ENCODE measurements around the gene CD160. TPM values are rescaled to one million over a fixed set of nuclear protein-coding genes. Genes with fewer than 3 reads are reported as not detected.
A peak's percentile ranks its signal among the peaks of the same experiment; 100 is the strongest.

Gene CD160
- total and polyA plus RNA-seq, 7 donors, result 0.31 to 0.60 TPM; not detected in 5

- WGBS, 2 donors, result 24 to 63% methylated on average over 1 of the region's 1 CpG
- peak overlapping the region; percentile 52 to 84 (median 76) for H3K27ac ChIP-seq
- no peaks in the 10 kb centered on the region for H3K27me3 ChIP-seq
- peaks cover 0 to 46% (median 25%) of the 10 kb centered on the region in 4 donors for H3K4me1 ChIP-seq
- intact Hi-C loops (cut with DNase I), result loop anchor here (10.0 kb wide), 1 partner anchor 59 kb away; the partner anchor contains the start of gene NUDT17
- TF ChIP-seq POLR2A (IDR thresholded peaks at IDR 0.05) (no peak), CTCF (IDR thresholded peaks at IDR 0.05) (no peak), POLR2AphosphoS5 (IDR thresholded peaks at IDR 0.05) (no peak), EP300 (IDR thresholded peaks at IDR 0.05) (no peak)
- peaks cover 0 to 8% (median 2%) of the 10 kb centered on the region in 4 donors for H3K36me3 ChIP-seq
- no peak overlapping the region for H3K4me3 ChIP-seq
- DNase-seq, result no peak
- no peaks in the 10 kb centered on the region for H3K9me3 ChIP-seq
Measured at GRCh38 chr1:145785547-145785946, 66.2 kb downstream of the CD160 start.

- intact Hi-C loops (cut with DNase I), result loop anchor here (10.0 kb wide), 1 partner anchor 59 kb away; the partner anchor contains the start of gene NUDT17
- Histone ChIP-seq H3K9me3 (no peaks in the 10 kb centered on the region), H3K4me1 (peaks cover 0 to 40% (median 22%) of the 10 kb centered on the region in 4 donors), H3K4me3 (no peak overlapping the region), H3K36me3 (peaks cover 0 to 8% (median 2%) of the 10 kb centered on the region in 4 donors), H3K27me3 (no peaks in the 10 kb centered on the region), H3K27ac (peak overlapping the region in 3 of 4 donors; percentile 70 to 84 (median 81))
- DNase-seq, result no peak
- WGBS, 2 donors, result 0 to 16% methylated on average over 1 of the region's 1 CpG
- TF ChIP-seq EP300 (IDR thresholded peaks at IDR 0.05), result no peak
- TF ChIP-seq POLR2AphosphoS5 (IDR thresholded peaks at IDR 0.05), result no peak
- no peak for TF ChIP-seq POLR2A (IDR thresholded peaks at IDR 0.05)
- TF ChIP-seq CTCF (IDR thresholded peaks at IDR 0.05), result no peak
Measured at GRCh38 chr1:145786271-145786670, 67.0 kb downstream of the CD160 start.

GRCh38 chr1:145788580-145788979 lies 69.3 kb downstream of the CD160 start:
- 98% methylated on average over 3 of the region's 3 CpGs for WGBS, 2 donors
- H3K4me3 ChIP-seq, result no peak overlapping the region
- peaks cover 0 to 23% (median 6%) of the 10 kb centered on the region in 4 donors for H3K4me1 ChIP-seq
- H3K36me3 ChIP-seq, result peaks cover 0 to 13% (median 2%) of the 10 kb centered on the region in 4 donors
- no peaks in the 10 kb centered on the region for H3K27me3 ChIP-seq
- H3K9me3 ChIP-seq, result no peaks in the 10 kb centered on the region
- intact Hi-C loops (cut with DNase I), result loop anchor here (10.0 kb wide), 1 partner anchor 56 kb away; the partner anchor contains the start of gene NUDT17
- H3K27ac ChIP-seq, result no peak overlapping the region
- TF ChIP-seq POLR2AphosphoS5 (IDR thresholded peaks at IDR 0.05) (no peak), EP300 (IDR thresholded peaks at IDR 0.05) (no peak), POLR2A (IDR thresholded peaks at IDR 0.05) (no peak), CTCF (IDR thresholded peaks at IDR 0.05) (no peak)
- no peak for DNase-seq

Other genes with a start within 250 kb of the CD160 start
- gene GPR89A, start 111.5 kb upstream of the CD160 start, total RNA-seq, result 10 to 100 TPM; 16.3 to 51.2 (median 24.3) TPM
- 10 to 100 TPM in 1 of 3 donors, 1 to 10 TPM in 2; 3.6 to 11.0 (median 4.2) TPM for gene GPR89A, start 111.5 kb upstream of the CD160 start, polyA plus RNA-seq
- gene PDZK1, start 12.1 kb upstream of the CD160 start, total RNA-seq, result not detected
- 1 to 10 TPM in 2 of 3 donors, under 1 TPM in 1; 0.51 to 9.7 (median 9.0) TPM for gene PDZK1, start 12.1 kb upstream of the CD160 start, polyA plus RNA-seq
- 10 to 100 TPM; 16.6 to 41.8 (median 23.1) TPM for gene RNF115, start 104.6 kb downstream of the CD160 start, total RNA-seq
- 1 to 10 TPM; 3.0 to 4.7 (median 3.0) TPM for gene RNF115, start 104.6 kb downstream of the CD160 start, polyA plus RNA-seq
- 10 to 100 TPM; 18.3 to 37.7 (median 26.9) TPM for gene POLR3C, start 104.7 kb downstream of the CD160 start, total RNA-seq
- 10 to 100 TPM in 2 of 3 donors, 1 to 10 TPM in 1; 9.0 to 16.1 (median 12.6) TPM for gene POLR3C, start 104.7 kb downstream of the CD160 start, polyA plus RNA-seq
- 1 to 10 TPM; 1.6 to 9.1 (median 2.8) TPM for gene NUDT17, start 126.1 kb downstream of the CD160 start, total RNA-seq
- 1 to 10 TPM in 2 of 3 donors, not detected in 1; 1.2 to 2.0 TPM for gene NUDT17, start 126.1 kb downstream of the CD160 start, polyA plus RNA-seq
- 10 to 100 TPM; 17.5 to 37.9 (median 21.7) TPM for gene PIAS3, start 139.6 kb downstream of the CD160 start, total RNA-seq
- 10 to 100 TPM in 1 of 3 donors, 1 to 10 TPM in 2; 5.4 to 13.8 (median 5.5) TPM for gene PIAS3, start 139.6 kb downstream of the CD160 start, polyA plus RNA-seq
- gene ANKRD35, start 166.4 kb downstream of the CD160 start, total RNA-seq, result 10 to 100 TPM in 1 of 4 donors, 1 to 10 TPM in 3; 5.2 to 13.8 (median 8.3) TPM
- 1 to 10 TPM in 2 of 3 donors, under 1 TPM in 1; 0.46 to 2.1 (median 1.8) TPM for gene ANKRD35, start 166.4 kb downstream of the CD160 start, polyA plus RNA-seq
- 1 to 10 TPM; 2.5 to 7.4 (median 3.0) TPM for gene ITGA10, start 190.6 kb downstream of the CD160 start, total RNA-seq
- 1 to 10 TPM in 1 of 3 donors, under 1 TPM in 1, not detected in 1; 0.23 to 1.1 TPM for gene ITGA10, start 190.6 kb downstream of the CD160 start, polyA plus RNA-seq
- gene PEX11B, start 199.2 kb downstream of the CD160 start, total RNA-seq, result 10 to 100 TPM; 20.2 to 22.5 (median 20.6) TPM
- 10 to 100 TPM; 28.6 to 41.8 (median 33.6) TPM for gene PEX11B, start 199.2 kb downstream of the CD160 start, polyA plus RNA-seq
- 100 to 1,000 TPM in 1 of 4 donors, 10 to 100 TPM in 3; 77.8 to 102 (median 96.8) TPM for gene RBM8A, start 208.0 kb downstream of the CD160 start, total RNA-seq
- 100 to 1,000 TPM in 2 of 3 donors, 10 to 100 TPM in 1; 87.1 to 138 (median 101) TPM for gene RBM8A, start 208.0 kb downstream of the CD160 start, polyA plus RNA-seq
- 10 to 100 TPM; 26.9 to 42.5 (median 36.0) TPM for gene LIX1L, start 238.5 kb downstream of the CD160 start, total RNA-seq
- 1 to 10 TPM; 1.4 to 8.7 (median 3.0) TPM for gene LIX1L, start 238.5 kb downstream of the CD160 start, polyA plus RNA-seq
- 1 to 10 TPM in 2 of 4 donors, under 1 TPM in 2; 0.33 to 1.9 (median 1.0) TPM for gene ANKRD34A, start 245.1 kb downstream of the CD160 start, total RNA-seq
- gene ANKRD34A, start 245.1 kb downstream of the CD160 start, polyA plus RNA-seq, result under 1 TPM in 1 of 3 donors, not detected in 2; 0.41 TPM
- 10 to 100 TPM; 23.1 to 32.8 (median 27.4) TPM for gene POLR3GL, start 245.2 kb downstream of the CD160 start, total RNA-seq
- 10 to 100 TPM; 35.9 to 47.4 (median 40.9) TPM for gene POLR3GL, start 245.2 kb downstream of the CD160 start, polyA plus RNA-seq